ENCODE measurements around the gene DNMT3L. TPM values are rescaled to one million over a fixed set of nuclear protein-coding genes. Genes with fewer than 3 reads are reported as not detected.
A peak's percentile ranks its signal among the peaks of the same experiment; 100 is the strongest.
"Not testable (repeated sequence)": the region's sequence is repeated elsewhere in the genome, so short reads cannot be mapped to it uniquely, and the experiment has no call there.

DNMT3L gene
- not detected for polyA plus RNA-seq

GRCh38 chr21:44261675-44262295, at the start of gene DNMT3L:
TSS of gene DNMT3L (minus strand) at chr21:44261897. CDS start at chr21:44261259, 638 bp downstream.
- Histone ChIP-seq H3K27me3 (ENCODE audit: control insufficient read depth in 1 of 2, insufficient read depth in 2 of 2, low read length in 2 of 2) (no peaks in the 10 kb centered on the region), H3K27ac (ENCODE audit: low read depth in 2 of 2, low read length in 1 of 2) (no peak within 1 kb of the TSS)
- WGBS, 2 donors, result 67 to 72% methylated on average over 19 of the region's 19 CpGs

GRCh38 chr21:44310628-44311507, 49.2 kb upstream of the DNMT3L start:
- Histone ChIP-seq H3K27me3 (ENCODE audit: control insufficient read depth in 1 of 2, insufficient read depth in 2 of 2, low read length in 2 of 2) (no peaks in the 10 kb centered on the region), H3K36me3 (ENCODE audit: control insufficient read depth in 2 of 2, insufficient read depth in 2 of 2, low read length in 1 of 2) (peaks cover 9 to 64% of the 10 kb centered on the region in 2 donors), H3K4me1 (ENCODE audit: control insufficient read depth in 2 of 2, insufficient read depth in 2 of 2, low read length in 1 of 2) (no peaks in the 10 kb centered on the region), H3K27ac (ENCODE audit: low read depth in 2 of 2, low read length in 1 of 2) (no peak overlapping the region), H3K9me3 (ENCODE audit: control insufficient read depth in 2 of 2, insufficient read depth in 1 of 2, low read depth in 1 of 2, low read length in 1 of 2) (no peaks in the 10 kb centered on the region), H3K4me3 (ENCODE audit: low read depth in 1 of 2, low read length in 2 of 2) (no peak overlapping the region)
- 91 to 93% methylated on average over 28 of the region's 28 CpGs for whole genome bisulfite sequencing, 2 donors

More at GRCh38 chr21:44261675-44262295, at the start of gene DNMT3L:
- H3K9me3 ChIP-seq (ENCODE audit: control insufficient read depth in 2 of 2, insufficient read depth in 1 of 2, low read depth in 1 of 2, low read length in 1 of 2), result no peaks in the 10 kb centered on the region
- H3K4me3 ChIP-seq (ENCODE audit: low read depth in 1 of 2, low read length in 2 of 2), result no peak within 1 kb of the TSS
- H3K4me1 ChIP-seq (ENCODE audit: control insufficient read depth in 2 of 2, insufficient read depth in 2 of 2, low read length in 1 of 2), result no peaks in the 10 kb centered on the region
- no peaks in the 10 kb centered on the region for H3K36me3 ChIP-seq (ENCODE audit: control insufficient read depth in 2 of 2, insufficient read depth in 2 of 2, low read length in 1 of 2)

GRCh38 chr21:44306936-44307704, 45.4 kb upstream of the DNMT3L start:
- Histone ChIP-seq H3K36me3 (ENCODE audit: control insufficient read depth in 2 of 2, insufficient read depth in 2 of 2, low read length in 1 of 2) (peaks cover 5 to 44% of the 10 kb centered on the region in 2 donors), H3K27me3 (ENCODE audit: control insufficient read depth in 1 of 2, insufficient read depth in 2 of 2, low read length in 2 of 2) (no peaks in the 10 kb centered on the region), H3K9me3 (ENCODE audit: control insufficient read depth in 2 of 2, insufficient read depth in 1 of 2, low read depth in 1 of 2, low read length in 1 of 2) (no peaks in the 10 kb centered on the region), H3K4me3 (ENCODE audit: low read depth in 1 of 2, low read length in 2 of 2) (no peak overlapping the region), H3K4me1 (ENCODE audit: control insufficient read depth in 2 of 2, insufficient read depth in 2 of 2, low read length in 1 of 2) (peaks cover 0 to 16% of the 10 kb centered on the region in 2 donors), H3K27ac (ENCODE audit: low read depth in 2 of 2, low read length in 1 of 2) (no peak overlapping the region)
- WGBS, 2 donors, result 79 to 80% methylated on average over 17 to 21 of the region's 21 CpGs

GRCh38 chr21:44305691-44306090, 44.0 kb upstream of the DNMT3L start:
- Histone ChIP-seq H3K27ac (ENCODE audit: low read depth in 2 of 2, low read length in 1 of 2) (no peak overlapping the region), H3K9me3 (ENCODE audit: control insufficient read depth in 2 of 2, insufficient read depth in 1 of 2, low read depth in 1 of 2, low read length in 1 of 2) (no peaks in the 10 kb centered on the region), H3K4me3 (ENCODE audit: low read depth in 1 of 2, low read length in 2 of 2) (no peak overlapping the region), H3K36me3 (ENCODE audit: control insufficient read depth in 2 of 2, insufficient read depth in 2 of 2, low read length in 1 of 2) (peaks cover 0 to 33% of the 10 kb centered on the region in 2 donors), H3K4me1 (ENCODE audit: control insufficient read depth in 2 of 2, insufficient read depth in 2 of 2, low read length in 1 of 2) (peaks cover 7 to 30% of the 10 kb centered on the region in 2 donors), H3K27me3 (ENCODE audit: control insufficient read depth in 1 of 2, insufficient read depth in 2 of 2, low read length in 2 of 2) (no peaks in the 10 kb centered on the region)
- WGBS, 2 donors, result 84% methylated on average over 9 of the region's 9 CpGs

- peaks cover 7 to 31% of the 10 kb centered on the region in 2 donors for H3K4me1 ChIP-seq (ENCODE audit: control insufficient read depth in 2 of 2, insufficient read depth in 2 of 2, low read length in 1 of 2)
- peaks cover 0 to 27% of the 10 kb centered on the region in 2 donors for H3K36me3 ChIP-seq (ENCODE audit: control insufficient read depth in 2 of 2, insufficient read depth in 2 of 2, low read length in 1 of 2)
- H3K4me3 ChIP-seq (ENCODE audit: low read depth in 1 of 2, low read length in 2 of 2), result no peak overlapping the region
- no peaks in the 10 kb centered on the region for H3K9me3 ChIP-seq (ENCODE audit: control insufficient read depth in 2 of 2, insufficient read depth in 1 of 2, low read depth in 1 of 2, low read length in 1 of 2)
- H3K27ac ChIP-seq (ENCODE audit: low read depth in 2 of 2, low read length in 1 of 2), result no peak overlapping the region
- H3K27me3 ChIP-seq (ENCODE audit: control insufficient read depth in 1 of 2, insufficient read depth in 2 of 2, low read length in 2 of 2), result no peaks in the 10 kb centered on the region
- WGBS, 2 donors, result 50 to 52% methylated on average over 8 of the region's 8 CpGs
Observed at GRCh38 chr21:44304877-44305293, 43.2 kb upstream of the DNMT3L start.

GRCh38 chr21:44304011-44304616, 42.4 kb upstream of the DNMT3L start:
- no peak overlapping the region for H3K27ac ChIP-seq (ENCODE audit: low read depth in 2 of 2, low read length in 1 of 2)

GRCh38 chr21:44303490-44303981, 41.8 kb upstream of the DNMT3L start:
- peaks cover 7 to 31% of the 10 kb centered on the region in 2 donors for H3K4me1 ChIP-seq (ENCODE audit: control insufficient read depth in 2 of 2, insufficient read depth in 2 of 2, low read length in 1 of 2)
- H3K27ac ChIP-seq (ENCODE audit: low read depth in 2 of 2, low read length in 1 of 2), result no peak overlapping the region
- 62 to 77% methylated on average over 12 of the region's 12 CpGs for WGBS, 2 donors

More at GRCh38 chr21:44304011-44304616, 42.4 kb upstream of the DNMT3L start:
- 66 to 74% methylated on average over 16 of the region's 16 CpGs for WGBS, 2 donors
- Histone ChIP-seq H3K36me3 (ENCODE audit: control insufficient read depth in 2 of 2, insufficient read depth in 2 of 2, low read length in 1 of 2) (peaks cover 0 to 23% of the 10 kb centered on the region in 2 donors), H3K27me3 (ENCODE audit: control insufficient read depth in 1 of 2, insufficient read depth in 2 of 2, low read length in 2 of 2) (no peaks in the 10 kb centered on the region), H3K4me1 (ENCODE audit: control insufficient read depth in 2 of 2, insufficient read depth in 2 of 2, low read length in 1 of 2) (peaks cover 7 to 31% of the 10 kb centered on the region in 2 donors), H3K4me3 (ENCODE audit: low read depth in 1 of 2, low read length in 2 of 2) (no peak overlapping the region), H3K9me3 (ENCODE audit: control insufficient read depth in 2 of 2, insufficient read depth in 1 of 2, low read depth in 1 of 2, low read length in 1 of 2) (no peaks in the 10 kb centered on the region)

GRCh38 chr21:44302573-44303401, 41.1 kb upstream of the DNMT3L start:
- not testable (repeated sequence) for H3K27me3 ChIP-seq (ENCODE audit: control insufficient read depth in 1 of 2, insufficient read depth in 2 of 2, low read length in 2 of 2); H3K4me3 ChIP-seq (ENCODE audit: low read depth in 1 of 2, low read length in 2 of 2)
- H3K27ac ChIP-seq (ENCODE audit: low read depth in 2 of 2, low read length in 1 of 2), result peak overlapping the region in 1 of 2 donors; percentile 43

More at GRCh38 chr21:44303490-44303981, 41.8 kb upstream of the DNMT3L start:
- Histone ChIP-seq H3K9me3 (ENCODE audit: control insufficient read depth in 2 of 2, insufficient read depth in 1 of 2, low read depth in 1 of 2, low read length in 1 of 2) (no peaks in the 10 kb centered on the region), H3K27me3 (ENCODE audit: control insufficient read depth in 1 of 2, insufficient read depth in 2 of 2, low read length in 2 of 2) (no peaks in the 10 kb centered on the region), H3K36me3 (ENCODE audit: control insufficient read depth in 2 of 2, insufficient read depth in 2 of 2, low read length in 1 of 2) (peaks cover 0 to 23% of the 10 kb centered on the region in 2 donors), H3K4me3 (ENCODE audit: low read depth in 1 of 2, low read length in 2 of 2) (no peak overlapping the region)

More at GRCh38 chr21:44302573-44303401, 41.1 kb upstream of the DNMT3L start:
- Histone ChIP-seq H3K36me3 (ENCODE audit: control insufficient read depth in 2 of 2, insufficient read depth in 2 of 2, low read length in 1 of 2) (peaks cover 0 to 23% of the 10 kb centered on the region in 2 donors), H3K4me1 (ENCODE audit: control insufficient read depth in 2 of 2, insufficient read depth in 2 of 2, low read length in 1 of 2) (peaks cover 7 to 31% of the 10 kb centered on the region in 2 donors)
- 69 to 74% methylated on average over 22 to 23 of the region's 23 CpGs for WGBS, 2 donors
- H3K9me3 ChIP-seq (ENCODE audit: control insufficient read depth in 2 of 2, insufficient read depth in 1 of 2, low read depth in 1 of 2, low read length in 1 of 2), result not testable (repeated sequence)

Measured in esophagus (tissue), 2 donors.